ENCODE measurements around the gene KRT34. TPM values are rescaled to one million over a fixed set of nuclear protein-coding genes. Genes with fewer than 3 reads are reported as not detected.

Gene KRT34
- total RNA-seq, 1 donor from 2014 or later, result not detected

DNA sequence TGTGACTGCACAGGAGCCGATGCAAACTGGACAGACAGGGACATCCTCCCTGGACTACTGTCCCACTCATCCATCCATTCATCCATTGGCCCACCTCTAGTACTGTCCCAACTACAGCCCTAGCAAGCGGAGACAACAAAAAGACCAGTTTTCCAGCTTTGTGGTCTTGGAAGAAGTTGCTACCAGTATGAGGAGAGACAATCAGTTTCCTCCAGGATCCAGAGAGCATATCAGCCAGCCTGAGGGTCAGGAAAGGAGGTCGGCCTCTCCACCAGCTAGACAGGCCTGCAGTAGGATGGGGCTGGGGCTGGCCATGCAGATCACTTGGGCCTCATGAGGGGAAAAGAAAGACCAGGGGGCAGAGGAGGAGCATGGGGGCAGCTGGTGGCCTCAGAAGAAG lies 48.3 kb downstream of the KRT34 start:
- no peak for DNase-seq (ENCODE audit: extremely low spot score, unreplicated experiment)
- peak overlapping the region; percentile 2 for H3K27ac Mint-ChIP-seq
- TF ChIP-seq, protein P1, sequence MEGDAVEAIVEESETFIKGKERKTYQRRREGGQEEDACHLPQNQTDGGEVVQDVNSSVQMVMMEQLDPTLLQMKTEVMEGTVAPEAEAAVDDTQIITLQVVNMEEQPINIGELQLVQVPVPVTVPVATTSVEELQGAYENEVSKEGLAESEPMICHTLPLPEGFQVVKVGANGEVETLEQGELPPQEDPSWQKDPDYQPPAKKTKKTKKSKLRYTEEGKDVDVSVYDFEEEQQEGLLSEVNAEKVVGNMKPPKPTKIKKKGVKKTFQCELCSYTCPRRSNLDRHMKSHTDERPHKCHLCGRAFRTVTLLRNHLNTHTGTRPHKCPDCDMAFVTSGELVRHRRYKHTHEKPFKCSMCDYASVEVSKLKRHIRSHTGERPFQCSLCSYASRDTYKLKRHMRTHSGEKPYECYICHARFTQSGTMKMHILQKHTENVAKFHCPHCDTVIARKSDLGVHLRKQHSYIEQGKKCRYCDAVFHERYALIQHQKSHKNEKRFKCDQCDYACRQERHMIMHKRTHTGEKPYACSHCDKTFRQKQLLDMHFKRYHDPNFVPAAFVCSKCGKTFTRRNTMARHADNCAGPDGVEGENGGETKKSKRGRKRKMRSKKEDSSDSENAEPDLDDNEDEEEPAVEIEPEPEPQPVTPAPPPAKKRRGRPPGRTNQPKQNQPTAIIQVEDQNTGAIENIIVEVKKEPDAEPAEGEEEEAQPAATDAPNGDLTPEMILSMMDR (conservative IDR thresholded peaks at IDR 0.05), result no peak

DNA sequence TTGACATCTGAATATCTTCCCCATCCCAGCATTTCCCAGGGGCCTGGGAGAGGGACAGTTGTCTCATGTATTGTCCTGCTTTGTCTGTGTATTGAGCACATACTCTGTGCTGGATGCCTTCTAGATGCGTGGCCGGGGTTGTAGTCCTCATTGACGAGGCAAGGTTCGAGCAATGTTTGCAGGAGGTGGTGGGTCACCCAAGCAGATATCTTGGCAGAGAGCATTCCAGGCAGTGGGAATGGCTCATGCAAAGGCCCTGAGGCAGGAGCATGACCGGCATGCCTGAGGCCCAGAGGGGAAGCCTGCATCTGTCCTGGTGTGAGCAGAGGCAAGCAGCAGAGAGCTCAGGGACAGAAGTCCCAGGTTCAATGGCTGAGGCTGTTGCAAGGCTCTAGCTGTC lies 49.0 kb downstream of the KRT34 start:
- Mint-ChIP-seq H3K4me1 (ENCODE audit: unreplicated experiment) (peaks cover 8% of the 10 kb centered on the region), H3K36me3 (no peaks in the 10 kb centered on the region), H3K27ac (no peak overlapping the region), H3K4me3 (no peak overlapping the region), H3K27me3 (no peaks in the 10 kb centered on the region), H3K9me3 (no peaks in the 10 kb centered on the region)
- TF ChIP-seq, protein P1 (conservative IDR thresholded peaks at IDR 0.05), result no peak
- no peak for DNase-seq (ENCODE audit: extremely low spot score, unreplicated experiment)

More for the DNA sequence above, 48.3 kb downstream of the KRT34 start:
- H3K4me1 Mint-ChIP-seq (ENCODE audit: unreplicated experiment), result peaks cover 8% of the 10 kb centered on the region
- no peaks in the 10 kb centered on the region for H3K9me3 Mint-ChIP-seq
- no peaks in the 10 kb centered on the region for H3K27me3 Mint-ChIP-seq
- no peak overlapping the region for H3K4me3 Mint-ChIP-seq
- H3K36me3 Mint-ChIP-seq, result no peaks in the 10 kb centered on the region

DNA sequence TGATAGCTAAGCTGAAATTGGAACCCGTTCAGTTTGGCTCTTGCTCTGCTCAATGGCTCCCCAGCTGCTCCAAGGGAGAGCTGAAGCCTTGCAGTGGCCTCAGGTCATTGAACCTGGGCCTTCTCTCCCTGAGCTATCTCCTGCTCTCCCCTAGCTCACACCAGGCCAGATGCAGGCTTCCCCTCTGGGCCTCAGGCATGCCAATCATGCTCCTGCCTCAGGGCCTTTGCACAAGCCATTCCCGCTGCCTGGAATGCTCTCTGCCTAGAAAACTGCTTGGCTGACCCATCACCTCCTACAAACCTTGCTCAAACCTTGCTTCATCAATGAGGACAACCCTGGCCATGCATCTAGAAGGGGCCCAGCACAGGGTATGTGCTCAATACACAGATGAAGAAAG lies 49.9 kb downstream of the KRT34 start:
- Mint-ChIP-seq H3K27ac (no peak overlapping the region), H3K4me3 (no peak overlapping the region), H3K27me3 (no peaks in the 10 kb centered on the region), H3K4me1 (ENCODE audit: unreplicated experiment) (peaks cover 8% of the 10 kb centered on the region), H3K36me3 (no peaks in the 10 kb centered on the region), H3K9me3 (no peaks in the 10 kb centered on the region)
- DNase-seq (ENCODE audit: extremely low spot score, unreplicated experiment), result no peak
- TF ChIP-seq, protein P1 (conservative IDR thresholded peaks at IDR 0.05), result no peak

DNA sequence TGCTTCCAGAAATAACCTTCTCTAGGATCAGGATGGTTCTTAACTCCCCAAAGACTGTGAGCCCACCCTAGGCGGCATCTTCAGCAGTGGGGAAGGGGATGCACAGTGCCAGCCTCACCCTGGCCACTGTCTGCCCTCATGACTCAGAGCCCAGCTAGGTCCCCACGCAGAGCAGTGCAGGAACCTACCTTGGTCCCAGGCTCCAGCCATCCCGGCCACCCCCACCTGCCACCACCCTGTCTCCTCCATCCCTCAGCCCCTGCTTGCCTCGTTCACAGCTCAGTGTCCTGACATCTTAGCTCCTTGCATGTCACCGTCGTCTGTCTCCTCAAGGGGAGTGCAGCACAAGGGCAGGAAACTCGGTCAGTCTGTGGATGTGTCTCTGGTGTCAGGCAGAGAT lies 50.5 kb downstream of the KRT34 start:
- Mint-ChIP-seq H3K36me3 (no peaks in the 10 kb centered on the region), H3K4me1 (ENCODE audit: unreplicated experiment) (peaks cover 8% of the 10 kb centered on the region), H3K27ac (no peak overlapping the region), H3K27me3 (no peaks in the 10 kb centered on the region), H3K9me3 (no peaks in the 10 kb centered on the region), H3K4me3 (no peak overlapping the region)
- no peak for DNase-seq (ENCODE audit: extremely low spot score, unreplicated experiment)
- TF ChIP-seq, protein P1 (conservative IDR thresholded peaks at IDR 0.05), result no peak

DNA sequence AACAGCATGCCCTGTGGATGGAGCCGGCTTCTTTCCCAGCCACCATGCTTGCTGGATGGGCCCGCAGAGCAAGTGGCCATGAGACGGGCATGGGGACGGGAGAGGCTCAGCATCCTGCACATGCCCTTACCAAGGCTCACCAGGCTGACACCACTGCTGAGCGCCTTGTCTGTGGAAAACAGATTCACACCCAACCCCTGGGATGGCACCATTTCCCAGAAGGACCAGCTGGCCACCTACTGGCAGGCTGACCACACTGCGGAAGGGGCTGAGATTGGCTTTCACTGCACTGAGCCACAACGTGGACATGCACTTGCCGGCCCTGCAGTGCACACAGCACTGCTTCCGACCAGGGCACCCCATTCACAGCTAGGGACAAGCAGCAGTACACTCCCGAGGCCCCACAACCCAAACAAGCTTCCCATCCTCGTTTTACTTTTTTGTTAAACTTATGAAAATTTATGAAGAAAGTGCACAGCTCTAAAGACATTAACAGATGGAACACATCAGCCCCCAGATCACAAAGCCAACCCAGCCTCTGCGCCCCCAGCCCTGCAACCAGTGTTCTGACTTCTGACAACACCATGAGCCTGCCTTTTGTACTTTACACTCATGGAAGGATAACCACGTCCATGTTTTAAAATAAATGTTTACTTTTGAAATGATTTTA lies 52.7 kb downstream of the KRT34 start:
- TF ChIP-seq, protein P1 (conservative IDR thresholded peaks at IDR 0.05), result peak; percentile 82
- H3K36me3 Mint-ChIP-seq, result no peaks in the 10 kb centered on the region
- no peak overlapping the region for H3K27ac Mint-ChIP-seq
- no peak for DNase-seq (ENCODE audit: extremely low spot score, unreplicated experiment)
- H3K27me3 Mint-ChIP-seq, result no peaks in the 10 kb centered on the region
- no peak overlapping the region for H3K4me3 Mint-ChIP-seq
- peaks cover 8% of the 10 kb centered on the region for H3K4me1 Mint-ChIP-seq (ENCODE audit: unreplicated experiment)
- H3K9me3 Mint-ChIP-seq, result no peaks in the 10 kb centered on the region
